Mesendoderm (in vitro differentiated cells): ENCODE results near the gene MPP7.

Source experiments
- DNase-seq: peaks from one replicate; pipeline ENCODE4 v3.0.0; 2013
- H2AK5ac ChIP-seq: 2 replicates; pipeline ENCODE4 v1.6.1; 2013; ENCODE audit warnings: low read length, inconsistent platforms
- H2BK120ac ChIP-seq: 2 replicates; pipeline ENCODE4 v1.6.1; 2013; ENCODE audit warnings: low read depth, mild to moderate bottlenecking, low read length, moderate library complexity, mixed read lengths
- H2BK15ac ChIP-seq: replicated peaks from 2 replicates; pipeline ENCODE4 v1.6.1; 2013; ENCODE audit warnings: low read depth, mild to moderate bottlenecking, moderate library complexity
- H2BK5ac ChIP-seq: 2 replicates; pipeline ENCODE4 v1.6.1; 2013; ENCODE audit warnings: low read length, inconsistent platforms
- H3K18ac ChIP-seq: 2 replicates; pipeline ENCODE4 v1.6.1; 2013; ENCODE audit warnings: mild to moderate bottlenecking, low read length, mixed read lengths
- H3K23ac ChIP-seq: one replicate; pipeline ENCODE4 v1.6.1; 2013; ENCODE audit warnings: low read length
- H3K27ac ChIP-seq: 2 replicates; pipeline ENCODE4 v1.5.1; 2013; ENCODE audit warnings: low read depth, mild to moderate bottlenecking, inconsistent platforms, low read length, moderate library complexity
- H3K27me3 ChIP-seq: 2 replicates; pipeline ENCODE4 v1.6.1; 2013; ENCODE audit warnings: low read length, control low read depth, mild to moderate bottlenecking, inconsistent platforms; ENCODE audit not compliant: insufficient read depth, poor library complexity
- H3K36me3 ChIP-seq: 2 replicates; pipeline ENCODE4 v1.6.1; 2013; ENCODE audit warnings: low read length, inconsistent platforms; ENCODE audit not compliant: control insufficient read depth, insufficient read depth
- H3K4ac ChIP-seq: one replicate; pipeline ENCODE4 v1.6.1; 2013; ENCODE audit warnings: low read depth, mild to moderate bottlenecking, low read length, moderate library complexity
- H3K4me1 ChIP-seq: 2 replicates; pipeline ENCODE4 v1.6.1; 2013; ENCODE audit warnings: low read depth, low read length, inconsistent platforms; ENCODE audit not compliant: control insufficient read depth
- H3K4me2 ChIP-seq: 2 replicates; pipeline ENCODE4 v1.6.1; 2013; ENCODE audit warnings: low read length
- H3K4me3 ChIP-seq: 2 replicates; pipeline ENCODE4 v1.5.1; 2013; ENCODE audit warnings: mild to moderate bottlenecking, low read length
- H3K56ac ChIP-seq: one replicate; pipeline ENCODE4 v1.6.1; 2013; ENCODE audit warnings: low read length
- H3K79me1 ChIP-seq: 2 replicates; pipeline ENCODE4 v1.6.1; 2013; ENCODE audit warnings: low read length, inconsistent platforms
- H3K79me2 ChIP-seq: 2 replicates; pipeline ENCODE4 v1.6.1; 2013; ENCODE audit warnings: mild to moderate bottlenecking, low read length; ENCODE audit not compliant: control insufficient read depth, insufficient read depth
- H3K9ac ChIP-seq: 2 replicates; pipeline ENCODE4 v1.6.1; 2013; ENCODE audit warnings: low read length, inconsistent platforms
- H4K5ac ChIP-seq: one replicate; pipeline ENCODE4 v1.6.1; 2013; ENCODE audit warnings: low read length
- H4K8ac ChIP-seq: one replicate; pipeline ENCODE4 v1.6.1; 2013; ENCODE audit warnings: low read depth, mild to moderate bottlenecking, control low read depth, low read length, moderate library complexity
- WGBS: extraction: QIAGEN DNeasy Blood & Tissue Kit; methylation state at CpG from one replicate; pipeline ENCODE4 v1.1.7; 2013; ENCODE audit warnings: low lambda C conversion rate, missing lambda C conversion rate; ENCODE audit not compliant: insufficient coverage; ENCODE audit errors: extremely low coverage; 5-methylcytosine and 5-hydroxymethylcytosine counted together

The MPP7 gene

DNA sequence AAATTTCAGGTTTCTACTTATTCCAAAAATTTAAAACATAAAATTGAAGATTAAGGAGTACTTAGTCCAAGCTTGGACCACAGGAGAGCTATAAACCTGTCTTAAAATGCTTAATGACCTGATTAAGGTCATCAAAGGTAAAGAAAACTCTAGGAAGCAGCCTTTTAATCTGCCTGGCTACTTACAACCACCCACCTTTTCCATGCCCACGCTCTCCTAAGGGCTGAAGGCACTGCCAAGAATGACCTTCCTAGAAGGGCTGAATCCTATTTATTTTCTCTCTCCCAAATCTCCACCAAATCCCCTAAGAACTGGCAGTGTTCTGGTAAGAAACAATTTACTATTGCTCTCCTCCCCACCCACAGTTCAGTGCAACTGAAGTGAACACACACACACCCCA is 6.8 kb downstream of the MPP7 start:
- H3K4me3 ChIP-seq: no peak overlapping the region

DNA sequence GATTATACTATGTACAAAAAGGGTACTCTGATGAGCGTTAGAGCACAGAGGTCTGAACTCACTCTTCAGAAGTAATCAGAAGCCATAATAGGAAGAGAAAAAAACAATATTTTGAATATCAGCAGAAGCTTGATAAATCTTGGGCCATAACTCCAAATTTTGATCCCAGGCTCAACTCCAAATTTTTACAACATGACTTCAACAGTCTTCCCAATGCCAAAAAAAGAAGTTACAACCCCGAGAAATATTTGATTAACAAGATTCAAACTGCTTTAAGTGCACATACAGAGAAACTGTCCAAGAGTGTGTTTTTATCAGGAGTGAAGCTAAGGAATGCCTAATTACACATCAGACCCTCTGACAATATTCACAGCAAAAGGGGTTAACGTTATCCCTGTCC is 7.5 kb downstream of the MPP7 start:
- H3K27me3 ChIP-seq: no peaks in the 10 kb centered on the region
- H2BK5ac ChIP-seq: no peak overlapping the region
- H3K4me2 ChIP-seq: no peak overlapping the region
- no peak overlapping the region for H3K56ac ChIP-seq
- H2BK15ac ChIP-seq: no peak overlapping the region
- H3K18ac ChIP-seq: no peak overlapping the region
- no peak overlapping the region for H3K23ac ChIP-seq
- H3K36me3 ChIP-seq: no peaks in the 10 kb centered on the region
- H2BK120ac ChIP-seq: no peak overlapping the region
- H4K5ac ChIP-seq: no peak overlapping the region
- no peak overlapping the region for H3K4me3 ChIP-seq
- DNase-seq: no peak
- no peaks in the 10 kb centered on the region for H3K79me1 ChIP-seq
- no peaks in the 10 kb centered on the region for H3K79me2 ChIP-seq
- H4K8ac ChIP-seq: no peak overlapping the region
- no peak overlapping the region for H2AK5ac ChIP-seq
- no CpG with 5 or more reads among the region's 3 CpGs for WGBS
- no peak overlapping the region for H3K4ac ChIP-seq
- no peak overlapping the region for H3K9ac ChIP-seq
- no peak overlapping the region for H3K27ac ChIP-seq
- peaks cover 3% of the 10 kb centered on the region for H3K4me1 ChIP-seq

More for the DNA sequence above, 6.8 kb downstream of the MPP7 start:
- no peak overlapping the region for H3K18ac ChIP-seq
- no peak overlapping the region for H3K4ac ChIP-seq
- H3K56ac ChIP-seq: no peak overlapping the region
- H2BK15ac ChIP-seq: no peak overlapping the region
- no peak overlapping the region for H2AK5ac ChIP-seq
- H3K36me3 ChIP-seq: no peaks in the 10 kb centered on the region
- DNase-seq: no peak
- no peaks in the 10 kb centered on the region for H3K79me2 ChIP-seq
- no peaks in the 10 kb centered on the region for H3K27me3 ChIP-seq
- no peak overlapping the region for H3K9ac ChIP-seq
- no peak overlapping the region for H3K27ac ChIP-seq
- H2BK5ac ChIP-seq: no peak overlapping the region
- peaks cover 3% of the 10 kb centered on the region for H3K4me1 ChIP-seq
- no peak overlapping the region for H4K8ac ChIP-seq
- H3K23ac ChIP-seq: no peak overlapping the region
- no peak overlapping the region for H2BK120ac ChIP-seq
- WGBS: no CpG with 5 or more reads among the region's 1 CpG
- H3K4me2 ChIP-seq: no peak overlapping the region
- no peak overlapping the region for H4K5ac ChIP-seq
- no peaks in the 10 kb centered on the region for H3K79me1 ChIP-seq

GRCh38 chr10:28294809-28295208 is 8.1 kb downstream of the MPP7 start:
- Histone ChIP-seq H3K79me1 (no peaks in the 10 kb centered on the region), H3K4me3 (no peak overlapping the region), H2AK5ac (no peak overlapping the region), H2BK120ac (no peak overlapping the region), H3K56ac (no peak overlapping the region), H2BK15ac (no peak overlapping the region), H3K4ac (no peak overlapping the region), H3K23ac (no peak overlapping the region), H3K79me2 (no peaks in the 10 kb centered on the region), H4K8ac (no peak overlapping the region), H3K18ac (no peak overlapping the region), H4K5ac (no peak overlapping the region), H3K4me2 (no peak overlapping the region), H2BK5ac (no peak overlapping the region), H3K4me1 (peaks cover 3% of the 10 kb centered on the region), H3K27me3 (no peaks in the 10 kb centered on the region), H3K27ac (no peak overlapping the region), H3K9ac (no peak overlapping the region), H3K36me3 (no peaks in the 10 kb centered on the region)
- DNase-seq: peak; percentile 17
- no CpG with 5 or more reads among the region's 5 CpGs for WGBS

DNA sequence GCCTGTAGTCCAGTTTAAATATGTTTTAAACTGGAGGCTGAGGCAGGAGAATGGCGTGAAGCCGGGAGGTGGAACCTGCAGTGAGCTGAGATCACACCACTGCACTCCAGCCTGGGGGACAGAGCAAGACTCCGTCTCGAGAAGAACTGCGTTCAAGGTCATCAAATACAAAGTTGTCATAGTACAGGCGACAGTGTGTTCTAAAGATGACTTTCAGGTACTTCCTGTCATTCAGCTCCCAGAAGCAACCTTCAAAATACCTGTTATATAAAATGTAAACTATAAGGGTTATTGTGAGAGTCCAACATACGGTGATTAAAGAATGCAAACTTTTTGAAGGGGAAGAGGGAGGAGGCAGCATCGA is 8.7 kb downstream of the MPP7 start:
- Histone ChIP-seq H2BK120ac (no peak overlapping the region), H4K8ac (no peak overlapping the region), H2BK15ac (no peak overlapping the region), H2BK5ac (no peak overlapping the region), H3K79me2 (no peaks in the 10 kb centered on the region), H3K4me1 (peaks cover 3% of the 10 kb centered on the region), H3K18ac (no peak overlapping the region), H3K4me3 (no peak overlapping the region), H3K9ac (no peak overlapping the region), H3K27me3 (no peaks in the 10 kb centered on the region), H2AK5ac (no peak overlapping the region), H3K27ac (no peak overlapping the region), H4K5ac (no peak overlapping the region), H3K4ac (no peak overlapping the region), H3K4me2 (no peak overlapping the region), H3K79me1 (no peaks in the 10 kb centered on the region), H3K56ac (no peak overlapping the region), H3K23ac (no peak overlapping the region), H3K36me3 (no peaks in the 10 kb centered on the region)
- no CpG with 5 or more reads among the region's 8 CpGs for WGBS
- no peak for DNase-seq

- no peak overlapping the region for H3K4ac ChIP-seq
- DNase-seq: peak; percentile 82
- H3K79me2 ChIP-seq: no peaks in the 10 kb centered on the region
- H3K4me1 ChIP-seq: peaks cover 3% of the 10 kb centered on the region
- no peak overlapping the region for H2AK5ac ChIP-seq
- no peak overlapping the region for H4K5ac ChIP-seq
- peak overlapping the region; percentile 35 for H3K4me2 ChIP-seq
- no peak overlapping the region for H3K18ac ChIP-seq
- H3K27me3 ChIP-seq: no peaks in the 10 kb centered on the region
- H2BK15ac ChIP-seq: no peak overlapping the region
- no peak overlapping the region for H3K9ac ChIP-seq
- H3K79me1 ChIP-seq: no peaks in the 10 kb centered on the region
- no CpG with 5 or more reads among the region's 21 CpGs for WGBS
- H2BK5ac ChIP-seq: no peak overlapping the region
- H2BK120ac ChIP-seq: no peak overlapping the region
- H4K8ac ChIP-seq: no peak overlapping the region
- no peaks in the 10 kb centered on the region for H3K36me3 ChIP-seq
- no peak overlapping the region for H3K56ac ChIP-seq
- no peak overlapping the region for H3K4me3 ChIP-seq
- H3K27ac ChIP-seq: no peak overlapping the region
- H3K23ac ChIP-seq: no peak overlapping the region
These were observed 9.4 kb downstream of the MPP7 start for GRCh38 chr10:28293236-28294168.

GRCh38 chr10:28291881-28292297 is 11.0 kb downstream of the MPP7 start:
- Histone ChIP-seq H3K18ac (no peak overlapping the region), H3K9ac (no peak overlapping the region), H3K4ac (no peak overlapping the region), H3K27ac (no peak overlapping the region), H4K5ac (no peak overlapping the region), H3K36me3 (no peaks in the 10 kb centered on the region), H2AK5ac (no peak overlapping the region), H2BK15ac (no peak overlapping the region), H4K8ac (no peak overlapping the region), H3K4me2 (no peak overlapping the region), H2BK5ac (no peak overlapping the region), H3K23ac (no peak overlapping the region), H3K79me2 (no peaks in the 10 kb centered on the region), H3K27me3 (no peaks in the 10 kb centered on the region), H3K79me1 (no peaks in the 10 kb centered on the region), H3K4me1 (peaks cover 3% of the 10 kb centered on the region), H3K4me3 (no peak overlapping the region), H3K56ac (no peak overlapping the region), H2BK120ac (no peak overlapping the region)
- no peak for DNase-seq
- no CpG with 5 or more reads among the region's 5 CpGs for whole genome bisulfite sequencing
